Measurements from ENCODE around the gene ISG20.

- TF ChIP-seq CTCF (IDR thresholded peaks at IDR 0.05) (no peak), POLR2A (IDR thresholded peaks at IDR 0.05) (no peak)
Observed at GRCh38 chr15:88680241-88681001, 41.6 kb downstream of the ISG20 start.

Data from thyroid gland (tissue), 4 donors.